HG02623 (cell line): ENCODE measurements around the gene SGCA.

Source experiments
- ATAC-seq: cut with Tn5 transposase; IDR thresholded peaks from one replicate; pipeline ENCODE4 v1.9.1; 2021; ENCODE audit warnings: moderate library complexity; ENCODE audit not compliant: unreplicated experiment

The SGCA gene

DNA sequence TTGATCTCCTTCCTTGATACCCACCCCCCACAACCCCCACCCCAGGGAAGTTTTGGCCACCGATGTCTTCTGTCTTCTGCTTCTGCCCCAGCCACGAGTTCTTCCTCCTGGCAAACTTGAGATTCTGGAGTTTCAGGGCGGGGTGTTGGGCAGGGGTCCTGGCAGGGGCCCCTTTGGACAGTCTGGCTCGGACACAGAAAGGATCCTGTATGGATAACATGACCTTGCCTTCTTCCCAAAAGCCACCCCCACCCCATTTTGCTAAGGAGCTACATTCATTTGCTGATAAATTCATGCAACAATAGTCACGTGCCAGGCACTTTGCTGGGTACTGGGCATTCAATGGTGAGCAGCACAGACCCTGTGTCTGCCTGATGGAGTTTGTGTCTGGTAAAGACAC lies 41.5 kb downstream of the SGCA start:
- no peak for ATAC-seq

DNA sequence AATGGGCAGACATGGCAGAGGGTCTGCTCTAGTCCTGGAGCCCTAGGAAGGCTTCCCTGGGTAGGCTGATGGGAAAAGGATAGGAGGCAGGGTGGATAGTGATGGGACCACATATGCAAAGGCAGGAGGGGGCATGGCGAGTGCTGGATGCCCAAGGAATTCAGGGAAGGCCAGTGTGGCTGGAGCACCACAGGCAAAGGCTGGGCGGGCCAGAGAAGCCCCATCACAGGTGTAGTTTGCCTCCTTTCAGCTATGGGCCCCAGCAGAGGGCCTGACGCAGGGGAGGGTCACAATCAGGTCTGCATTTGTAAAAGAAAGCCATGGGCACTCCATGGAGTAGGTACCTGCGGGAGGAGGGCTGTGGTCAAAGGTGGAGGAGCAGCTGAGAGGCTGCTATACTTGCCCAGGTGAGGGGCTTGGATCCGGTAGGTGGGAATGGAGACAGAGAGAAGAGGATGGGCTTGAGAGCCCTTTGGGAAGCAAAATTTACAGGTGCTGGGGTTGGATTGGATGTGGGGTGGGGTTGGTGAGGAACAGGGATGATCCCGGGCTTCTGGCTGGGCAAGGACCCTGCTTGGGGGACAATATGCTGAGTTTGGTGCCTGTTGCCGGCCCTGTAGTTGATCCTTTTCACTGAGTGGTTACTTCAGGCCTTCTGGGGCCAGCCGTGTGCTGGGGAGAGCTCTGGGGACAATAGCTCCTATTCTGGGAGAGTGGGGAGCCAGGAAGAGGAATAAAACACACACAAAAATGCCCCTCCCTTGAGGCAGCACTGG lies 42.2 kb downstream of the SGCA start:
- no peak for ATAC-seq

DNA sequence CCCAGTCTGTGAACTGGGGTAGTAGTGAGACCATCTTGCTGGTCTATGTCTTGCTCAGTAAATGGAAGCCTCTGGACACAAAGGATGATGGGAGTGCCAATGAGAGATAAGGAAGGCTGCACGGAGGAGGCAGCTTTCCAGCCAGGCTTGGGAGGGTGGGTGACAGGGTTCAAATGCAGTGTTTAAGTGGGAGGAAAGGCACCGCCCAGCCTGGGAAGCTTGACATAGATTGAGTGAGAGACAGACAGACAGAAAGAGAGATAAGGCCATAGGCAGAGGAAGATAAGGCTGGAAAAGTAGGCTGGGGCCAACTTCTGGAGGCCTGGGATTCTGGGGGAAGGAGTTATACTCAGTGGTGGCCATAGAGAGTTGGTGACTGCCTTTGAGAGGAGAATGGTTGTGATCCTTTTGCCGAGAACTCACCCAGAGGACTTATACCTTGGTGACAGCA lies 42.8 kb downstream of the SGCA start:
- no peak for ATAC-seq

DNA sequence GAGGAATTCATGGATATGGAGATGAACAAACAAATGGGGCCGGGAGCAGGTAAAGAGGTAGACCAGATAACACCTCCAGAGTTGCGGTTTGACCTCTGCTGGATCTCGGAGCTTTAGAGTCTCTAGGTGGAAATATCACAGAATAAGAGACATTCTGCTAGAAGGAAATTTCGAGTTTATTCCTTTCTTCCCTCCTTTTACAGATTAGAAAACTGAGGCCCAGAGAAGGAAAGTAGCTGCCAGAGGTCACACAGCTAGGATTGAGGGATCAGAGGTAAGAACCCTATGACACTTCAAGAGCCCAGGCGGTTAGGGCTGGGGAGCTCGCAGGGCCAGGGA lies 43.3 kb downstream of the SGCA start:
- no peak for ATAC-seq

DNA sequence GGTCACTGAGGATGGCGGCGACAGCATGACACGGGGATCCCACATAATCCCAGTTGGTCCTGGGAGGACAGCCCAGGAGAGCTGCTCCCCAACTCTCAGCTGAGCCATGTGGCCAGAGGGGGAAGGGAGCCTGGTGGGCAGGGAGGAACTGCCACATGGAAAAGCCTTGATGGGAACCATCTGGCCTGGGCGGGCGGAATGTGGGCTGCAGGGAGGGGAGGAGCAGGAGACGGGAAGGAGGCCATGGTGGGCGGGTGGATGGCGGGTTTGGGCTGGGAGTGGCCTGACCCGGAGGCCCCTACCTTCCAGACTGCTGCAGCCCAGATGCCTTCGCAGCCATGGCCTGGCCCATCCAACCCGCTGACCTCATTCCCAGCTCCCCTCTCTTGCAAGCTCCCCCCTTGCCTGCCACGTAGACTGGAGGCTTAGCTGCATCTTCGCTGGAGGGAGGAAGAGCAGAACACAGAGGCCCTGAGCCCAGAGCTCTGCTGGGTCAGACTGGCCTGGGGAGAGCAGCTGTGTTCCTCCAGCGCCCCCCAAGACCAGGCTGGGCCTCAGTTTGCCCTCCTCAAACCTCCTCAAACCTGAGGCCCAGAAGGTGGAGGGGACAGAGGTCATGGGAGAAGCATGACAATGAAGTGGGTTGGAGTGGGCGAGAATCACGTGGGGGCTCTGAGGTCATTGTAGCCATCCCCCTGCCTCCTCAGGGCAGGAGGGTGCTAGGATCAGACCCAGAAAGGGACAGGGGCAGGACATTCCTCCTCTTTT lies 43.9 kb downstream of the SGCA start:
- ATAC-seq: no peak

DNA sequence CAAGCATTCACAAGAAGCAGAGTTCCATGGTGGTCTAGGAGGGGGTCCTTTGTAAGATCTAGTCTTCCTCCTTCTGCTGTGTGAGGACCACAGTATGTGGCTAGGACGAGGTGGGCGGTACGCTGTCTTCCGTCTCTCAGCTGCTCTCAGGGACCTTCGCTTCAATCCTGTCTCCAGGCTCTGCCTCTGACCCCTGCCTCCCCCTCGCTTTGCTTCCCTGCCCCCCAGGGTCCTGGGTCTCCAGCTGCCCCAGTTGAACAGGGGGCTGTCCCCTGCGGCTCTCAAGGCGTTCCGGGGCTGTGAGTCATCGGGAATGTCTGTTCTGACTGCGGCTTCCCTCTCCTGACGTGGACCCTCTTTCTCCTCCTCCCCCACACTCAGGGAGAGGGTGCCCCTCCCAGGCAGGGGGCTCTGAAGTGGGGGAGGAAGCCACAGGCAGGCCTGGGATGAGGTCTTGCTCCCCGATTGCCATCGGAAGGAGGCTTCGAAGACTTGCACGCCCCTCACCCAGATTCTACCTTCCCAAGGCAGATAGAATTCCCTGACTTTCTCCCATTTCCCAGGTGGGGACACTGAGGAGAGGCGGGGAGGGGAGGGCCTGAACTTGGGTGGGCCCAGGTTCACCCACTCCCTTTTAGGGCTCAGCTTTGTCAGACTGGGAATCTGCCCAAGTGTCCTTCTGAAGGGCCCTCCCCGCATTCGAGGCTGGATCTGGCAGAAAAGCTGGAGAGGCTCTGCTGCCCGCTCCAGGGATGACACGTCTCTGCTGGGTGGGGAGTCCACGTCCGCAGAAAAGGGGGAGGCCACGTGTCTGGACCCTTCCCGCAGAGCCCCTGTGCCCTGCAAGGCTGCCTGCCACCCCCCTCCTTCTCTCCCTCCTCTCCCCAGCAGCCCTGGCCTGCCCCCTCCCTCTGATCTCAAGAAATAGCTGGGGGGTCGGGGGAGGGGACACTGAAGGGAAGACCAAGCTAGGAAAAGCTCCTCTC lies 44.7 kb downstream of the SGCA start:
- no peak for ATAC-seq

DNA sequence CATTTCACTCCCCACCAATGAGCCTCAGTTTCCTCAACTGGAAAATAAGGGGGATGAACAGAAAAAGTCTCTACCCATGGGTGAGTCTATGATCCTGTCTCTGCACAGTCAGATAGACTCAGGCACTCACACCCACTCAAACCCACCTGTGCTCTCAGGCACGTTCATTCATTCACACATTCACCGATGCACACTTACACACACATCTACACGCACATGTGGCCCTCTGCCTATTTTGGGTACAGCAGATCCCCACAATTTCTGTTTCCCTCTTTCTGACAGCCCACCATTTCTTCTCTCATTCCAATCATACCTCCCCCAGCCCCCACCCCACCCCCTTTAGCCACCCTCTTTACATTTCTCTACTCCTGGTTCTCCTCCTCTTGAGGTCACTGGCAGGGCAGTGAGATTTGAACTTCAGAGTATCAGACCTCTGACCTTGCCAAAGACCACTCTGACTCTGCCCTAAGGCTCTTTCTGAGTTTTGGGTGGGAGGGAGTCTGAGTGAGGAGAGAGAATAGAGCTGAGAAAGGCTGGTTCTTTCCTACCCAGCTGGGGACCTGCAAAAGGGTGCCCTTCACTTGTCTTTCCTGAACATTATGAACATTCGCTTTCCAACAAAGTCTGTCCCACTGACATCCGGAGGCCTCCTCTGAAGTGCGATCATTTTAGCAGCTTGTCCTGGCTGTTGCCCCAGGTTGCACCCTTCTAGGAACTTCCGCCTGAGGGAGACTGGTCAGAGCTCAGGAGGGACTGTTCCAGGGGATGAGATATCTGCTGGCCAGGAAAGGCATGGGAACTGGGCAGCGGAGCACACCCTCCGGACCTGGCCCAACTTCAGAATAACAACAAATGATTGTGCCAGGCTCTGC lies 45.7 kb downstream of the SGCA start:
- no peak for ATAC-seq

DNA sequence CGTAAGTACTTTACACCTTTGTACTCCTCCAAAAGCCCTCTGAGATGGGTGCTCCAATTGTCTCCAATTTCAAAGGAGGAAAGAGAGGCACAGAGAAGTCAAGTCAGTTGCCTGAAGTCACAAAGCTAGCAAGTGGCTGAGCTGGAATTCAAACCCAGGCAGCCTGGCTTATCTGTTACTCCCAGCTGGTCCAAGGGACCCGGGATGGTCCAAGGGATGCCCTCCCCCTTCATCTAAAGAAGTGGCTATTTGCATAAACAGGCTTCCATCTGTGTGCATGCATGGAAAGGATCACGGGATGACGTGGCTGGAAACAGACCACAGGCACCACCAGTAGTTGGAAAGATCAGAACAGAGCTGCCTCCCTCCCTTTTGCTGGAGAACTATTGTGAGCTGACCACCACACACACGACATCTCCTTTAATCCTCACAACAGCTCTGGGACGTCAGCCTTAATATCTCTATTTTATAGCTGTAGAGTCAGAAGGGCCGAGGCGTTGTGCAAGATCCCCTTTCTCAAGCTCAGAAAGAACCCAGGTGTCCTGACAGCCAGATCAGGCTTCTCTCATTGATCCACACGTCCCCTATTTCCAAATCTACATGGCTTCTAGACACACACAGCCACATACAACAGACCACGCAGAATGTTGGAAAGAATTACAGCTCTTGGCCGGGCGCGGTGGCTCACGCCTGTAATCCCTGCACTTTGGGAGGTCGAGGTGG lies 46.5 kb downstream of the SGCA start:
- ATAC-seq: no peak

DNA sequence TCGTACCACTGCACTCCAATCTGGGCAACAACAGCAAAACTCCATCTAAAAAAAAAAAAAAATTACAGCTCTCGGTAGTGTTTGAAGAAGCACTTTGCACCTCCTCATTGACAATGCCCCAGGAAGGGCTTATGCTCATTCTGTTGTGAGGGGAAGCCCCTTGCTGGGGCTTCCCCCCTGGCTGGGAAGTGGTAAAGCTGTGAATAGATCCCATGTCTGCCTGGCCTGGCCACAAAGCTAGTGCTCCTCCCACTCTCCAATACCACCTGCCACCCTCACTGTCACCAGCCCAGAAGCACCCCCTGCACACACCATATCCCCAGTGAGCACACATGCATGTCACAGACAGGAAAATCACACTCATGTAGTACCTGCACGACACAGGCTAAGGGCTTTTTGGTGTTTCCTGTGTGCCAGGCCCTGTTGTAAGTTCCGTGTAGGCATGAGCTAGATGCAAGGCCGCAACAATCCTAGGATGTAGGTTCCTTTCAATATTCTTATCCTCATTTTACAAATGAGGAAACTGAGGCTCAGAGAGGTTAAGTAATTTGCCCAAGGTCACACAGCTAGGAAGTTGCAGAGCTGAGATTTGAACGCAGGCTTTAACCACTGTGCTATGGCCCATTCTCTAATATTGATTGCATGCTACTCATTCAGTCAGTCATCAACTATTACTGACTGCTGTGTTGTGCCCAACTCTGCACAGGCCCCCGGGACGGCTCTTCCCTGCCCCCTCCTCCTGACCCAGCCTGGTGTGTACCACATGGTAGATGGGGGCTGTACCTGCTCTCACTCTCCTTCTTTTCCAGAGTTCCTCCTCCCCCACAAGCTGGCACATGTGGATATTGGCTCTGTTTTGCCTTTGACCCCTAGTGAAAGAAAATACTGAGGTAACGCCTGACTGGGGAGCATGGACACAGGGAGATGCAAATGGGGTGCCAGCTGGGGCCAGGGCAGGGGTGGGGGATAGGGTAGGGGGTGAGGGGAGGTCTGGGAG lies 47.5 kb downstream of the SGCA start:
- ATAC-seq: no peak

DNA sequence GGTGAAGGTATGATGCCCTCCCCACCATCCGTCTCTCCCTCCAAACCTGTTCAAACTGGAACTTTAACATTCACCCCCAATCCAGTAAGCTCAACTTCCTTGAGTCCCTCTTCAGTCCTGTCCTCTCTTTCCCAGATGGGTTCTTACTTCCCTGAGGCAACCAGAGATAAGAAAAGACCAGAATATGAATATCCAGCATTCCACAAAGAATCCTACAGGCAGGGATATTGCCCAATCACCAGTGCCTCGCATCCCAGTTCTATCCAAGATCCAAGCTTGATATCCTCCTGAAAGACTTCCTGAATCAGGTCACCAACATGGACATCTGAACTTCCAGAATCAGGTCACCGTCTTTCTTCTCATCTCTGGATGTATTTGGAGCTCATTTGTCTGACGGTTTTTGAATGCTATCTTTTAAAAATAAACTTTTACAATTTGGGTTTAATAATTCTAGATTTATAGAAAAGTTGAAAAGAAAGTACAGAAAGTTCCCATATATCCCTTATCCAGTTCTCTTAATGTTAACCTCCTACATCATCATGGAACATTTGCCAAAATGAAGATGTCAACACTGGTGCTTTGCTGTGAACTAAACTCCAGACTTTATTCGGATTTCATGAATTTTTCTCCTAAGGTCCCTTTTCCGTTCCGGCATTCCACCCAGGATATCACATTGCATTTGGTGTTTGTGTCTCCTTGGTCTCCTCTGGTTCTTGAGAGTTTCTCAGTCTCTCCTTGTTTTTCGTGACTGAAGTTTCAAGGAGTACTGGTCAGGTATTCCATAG lies 49.4 kb downstream of the SGCA start:
- ATAC-seq: no peak

DNA sequence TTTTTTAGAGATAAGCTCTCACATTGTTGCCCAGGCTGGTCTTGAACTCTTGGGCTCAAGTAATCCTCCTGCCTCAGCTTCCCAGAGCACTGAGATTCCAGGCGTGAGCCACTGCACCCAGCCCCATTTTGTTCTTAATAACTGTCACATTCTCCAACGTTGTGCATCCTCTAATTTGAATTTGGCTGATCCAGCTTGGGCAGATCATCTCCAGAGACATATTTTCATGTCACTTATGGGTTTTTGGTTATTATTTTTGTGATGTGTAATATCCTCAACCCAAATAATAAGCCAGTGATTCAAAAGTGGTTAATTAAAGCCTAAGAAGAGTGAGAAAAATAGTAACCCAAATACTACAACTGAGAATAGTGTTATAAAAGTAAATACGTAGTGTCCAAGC lies 51.8 kb downstream of the SGCA start:
- no peak for ATAC-seq

DNA sequence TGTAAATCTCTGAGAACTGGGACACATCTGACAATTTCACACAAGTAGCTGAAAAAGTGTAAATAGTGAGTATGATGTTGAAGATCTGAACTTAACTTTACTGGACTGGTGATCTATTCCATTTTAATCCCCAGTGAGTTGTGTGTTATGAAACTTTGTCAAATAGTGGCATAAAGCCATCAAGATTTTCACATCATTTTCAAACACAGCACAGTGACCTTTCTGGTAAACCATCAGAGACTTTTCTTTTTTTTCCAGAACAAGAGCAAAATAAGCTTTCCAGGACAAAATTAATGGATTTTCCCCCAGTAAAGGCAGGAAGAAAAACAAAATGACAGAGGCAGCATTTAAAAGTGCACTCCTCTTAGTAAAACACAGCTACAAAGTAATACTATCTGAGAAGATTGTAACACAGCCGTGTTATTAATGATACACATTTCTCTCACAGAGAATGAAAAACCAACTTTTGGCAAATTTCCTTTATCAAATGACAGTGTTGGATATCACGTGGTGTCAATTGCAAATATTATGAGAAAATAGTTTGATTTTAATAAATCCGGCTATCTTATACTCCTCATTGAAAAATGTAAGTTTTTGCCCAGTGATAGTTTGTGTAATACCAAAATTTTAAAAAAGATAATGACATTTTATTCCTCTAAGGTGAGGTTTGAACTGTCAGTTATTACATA lies 52.4 kb downstream of the SGCA start:
- no peak for ATAC-seq

DNA sequence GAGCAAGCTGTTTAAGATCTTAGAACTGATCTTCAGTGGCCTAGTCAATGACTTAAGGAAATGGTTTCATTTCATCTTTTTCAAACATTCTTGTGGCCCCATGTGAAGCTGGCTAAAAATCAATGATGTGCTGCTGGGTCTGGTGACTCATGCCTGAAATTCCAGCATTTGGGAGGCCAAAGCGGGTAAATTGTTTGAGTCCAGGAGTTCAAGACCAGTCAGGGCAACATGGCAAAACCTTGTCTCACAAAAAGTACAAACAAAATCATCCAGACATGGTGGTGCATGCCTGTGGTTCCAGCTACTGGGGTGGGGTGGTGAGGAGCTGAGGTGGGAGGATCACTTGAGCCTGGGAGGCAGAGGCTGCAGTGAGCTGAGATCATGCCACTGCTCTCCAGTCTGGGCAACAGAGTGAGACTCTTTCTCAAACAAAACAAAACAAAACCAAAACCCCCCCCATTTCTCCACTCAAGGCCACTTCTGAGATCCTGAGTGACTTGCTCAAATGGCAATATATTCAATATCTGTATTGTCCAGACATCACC lies 53.0 kb downstream of the SGCA start:
- no peak for ATAC-seq

DNA sequence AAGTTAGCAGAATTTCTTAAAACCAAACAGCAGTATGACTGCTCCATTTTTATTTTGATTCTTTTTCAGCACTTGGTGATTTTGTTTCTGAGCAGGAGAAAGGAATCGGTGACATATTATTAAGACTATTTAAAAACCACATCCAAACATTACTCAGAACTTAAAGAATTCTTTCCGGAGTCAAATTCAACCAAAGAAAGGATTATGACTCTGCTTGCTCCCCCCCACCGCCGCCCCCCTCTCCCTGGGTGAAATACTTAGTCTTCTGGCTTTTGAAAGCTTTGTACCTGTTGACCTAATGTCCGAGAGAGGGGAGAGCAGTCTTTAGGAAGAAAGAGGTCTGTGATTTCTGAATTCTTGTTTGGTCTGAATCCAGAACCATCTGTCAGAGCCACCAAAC lies 53.5 kb downstream of the SGCA start:
- no peak for ATAC-seq

DNA sequence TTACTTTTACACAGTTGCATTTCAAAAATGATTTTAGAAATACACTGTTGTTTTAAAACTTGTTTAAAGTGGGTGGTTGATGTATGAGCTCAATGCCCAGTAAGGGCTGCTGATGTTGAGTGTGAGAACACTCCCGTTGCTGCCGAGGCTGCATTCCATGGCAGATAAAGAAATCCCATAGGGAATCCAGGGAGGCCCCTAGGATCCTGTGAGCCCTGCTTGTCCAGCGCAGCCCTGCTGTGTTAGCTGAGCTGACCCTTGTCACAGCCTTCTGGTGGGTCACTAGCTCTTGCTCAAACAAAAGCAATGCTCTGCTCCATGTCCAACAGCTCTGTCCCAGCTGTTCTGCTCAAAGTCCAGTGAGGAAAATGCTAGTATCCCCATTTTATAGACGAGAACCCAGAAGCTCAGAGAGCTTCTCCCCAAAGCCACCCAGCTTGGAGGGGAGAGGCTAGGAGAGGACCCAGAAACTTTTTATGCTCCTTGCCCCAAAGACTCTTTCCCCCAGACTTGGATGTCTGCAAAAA lies 54.2 kb downstream of the SGCA start:
- no peak for ATAC-seq

DNA sequence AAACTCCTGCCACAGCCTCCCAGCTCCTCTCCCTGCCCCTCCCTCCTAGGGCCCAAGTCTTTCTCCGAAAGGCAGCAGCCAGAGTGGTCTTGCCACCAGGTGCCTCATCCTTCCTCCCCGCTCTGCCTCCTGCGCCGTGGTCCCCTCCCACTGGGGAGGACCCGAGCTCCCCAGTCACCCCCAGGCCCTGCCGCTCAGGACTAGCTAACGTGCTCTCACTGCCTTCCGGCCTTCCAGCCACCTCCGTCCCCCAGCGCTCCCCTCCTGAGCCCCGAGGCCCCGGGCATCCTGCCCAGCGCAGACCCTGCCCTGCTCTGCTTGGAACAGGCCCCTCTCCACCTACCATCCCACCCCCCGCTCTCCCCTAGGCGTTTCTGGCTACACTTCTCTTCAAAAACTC lies 55.0 kb downstream of the SGCA start:
- ATAC-seq: no peak
